Lower lobe of right lung (tissue), 2 donors: ENCODE results near the gene PTPRK. TPM values are rescaled to one million over a fixed set of nuclear protein-coding genes. Genes with fewer than 3 reads are reported as not detected.

Experiments used
- ATAC-seq, 2 donors: fragments of 200-7000 bp; cut with Tn5 transposase; one replicate each; pipeline ENCODE4 v1.9.1; 2020 to 2022; ENCODE audit warnings: mild to moderate bottlenecking in 2 of 2, moderate library complexity in 2 of 2
- DNase-seq: peaks from one replicate; pipeline ENCODE4 v3.0.0-alpha.2; 2020
- H3K27ac ChIP-seq: fragments of 200-600 bp; one replicate; pipeline ENCODE4 v1.8.0; 2022
- H3K27me3 ChIP-seq: fragments of 200-600 bp; one replicate; pipeline ENCODE4 v1.8.0; 2022; ENCODE audit warnings: low read depth
- H3K36me3 ChIP-seq: fragments of 200-600 bp; one replicate; pipeline ENCODE4 v1.8.0; 2022; ENCODE audit warnings: mild to moderate bottlenecking
- H3K4me1 ChIP-seq: fragments of 200-600 bp; one replicate; pipeline ENCODE4 v1.8.0; 2022
- H3K4me3 ChIP-seq: fragments of 200-600 bp; one replicate; pipeline ENCODE4 v1.8.0; 2022; ENCODE audit warnings: mild to moderate bottlenecking
- H3K9me3 ChIP-seq: fragments of 200-600 bp; one replicate; pipeline ENCODE4 v1.8.0; 2022
- intact Hi-C: fragments of 100-400 bp; cut with DNase I; formaldehyde crosslinking; loops from one replicate; pipeline ENCODE4 v1.11.0; 2022
- total RNA-seq: library from RNA; stranded (reverse); fragmentation: NEBNext Ultra II Directional; extraction: Animal tissue kit (Norgen Biotek cat#: 25700); gene quantifications from one replicate; pipeline ENCODE4 v1.2.1, GENCODE V29; 2021
- TF ChIP-seq, protein P1 (sequence below): fragments of 200-600 bp; IDR thresholded peaks from one replicate; pipeline ENCODE4 v1.8.0; 2022; ENCODE audit warnings: antibody characterized with exemption, mild to moderate bottlenecking
- donor health status: DM: no; HTN: yes; CAD: no; lungs with severe emphysema.

PTPRK gene
- total RNA-seq, 1 donor from 2014 or later: 62.7 TPM

- TF ChIP-seq, protein P1, sequence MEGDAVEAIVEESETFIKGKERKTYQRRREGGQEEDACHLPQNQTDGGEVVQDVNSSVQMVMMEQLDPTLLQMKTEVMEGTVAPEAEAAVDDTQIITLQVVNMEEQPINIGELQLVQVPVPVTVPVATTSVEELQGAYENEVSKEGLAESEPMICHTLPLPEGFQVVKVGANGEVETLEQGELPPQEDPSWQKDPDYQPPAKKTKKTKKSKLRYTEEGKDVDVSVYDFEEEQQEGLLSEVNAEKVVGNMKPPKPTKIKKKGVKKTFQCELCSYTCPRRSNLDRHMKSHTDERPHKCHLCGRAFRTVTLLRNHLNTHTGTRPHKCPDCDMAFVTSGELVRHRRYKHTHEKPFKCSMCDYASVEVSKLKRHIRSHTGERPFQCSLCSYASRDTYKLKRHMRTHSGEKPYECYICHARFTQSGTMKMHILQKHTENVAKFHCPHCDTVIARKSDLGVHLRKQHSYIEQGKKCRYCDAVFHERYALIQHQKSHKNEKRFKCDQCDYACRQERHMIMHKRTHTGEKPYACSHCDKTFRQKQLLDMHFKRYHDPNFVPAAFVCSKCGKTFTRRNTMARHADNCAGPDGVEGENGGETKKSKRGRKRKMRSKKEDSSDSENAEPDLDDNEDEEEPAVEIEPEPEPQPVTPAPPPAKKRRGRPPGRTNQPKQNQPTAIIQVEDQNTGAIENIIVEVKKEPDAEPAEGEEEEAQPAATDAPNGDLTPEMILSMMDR: no peak
- no peak for DNase-seq
- H3K4me1 ChIP-seq: no peaks in the 10 kb centered on the region
- H3K36me3 ChIP-seq: no peaks in the 10 kb centered on the region
- H3K27ac ChIP-seq: no peak overlapping the region
- intact Hi-C loops: no loop called here
- ATAC-seq: peak in 1 of 2 donors; percentile 33
- H3K9me3 ChIP-seq: no peaks in the 10 kb centered on the region
- H3K4me3 ChIP-seq: no peak overlapping the region
- H3K27me3 ChIP-seq: no peaks in the 10 kb centered on the region
Observed at GRCh38 chr6:127950566-127951145, 569.7 kb downstream of the PTPRK start.

DNA sequence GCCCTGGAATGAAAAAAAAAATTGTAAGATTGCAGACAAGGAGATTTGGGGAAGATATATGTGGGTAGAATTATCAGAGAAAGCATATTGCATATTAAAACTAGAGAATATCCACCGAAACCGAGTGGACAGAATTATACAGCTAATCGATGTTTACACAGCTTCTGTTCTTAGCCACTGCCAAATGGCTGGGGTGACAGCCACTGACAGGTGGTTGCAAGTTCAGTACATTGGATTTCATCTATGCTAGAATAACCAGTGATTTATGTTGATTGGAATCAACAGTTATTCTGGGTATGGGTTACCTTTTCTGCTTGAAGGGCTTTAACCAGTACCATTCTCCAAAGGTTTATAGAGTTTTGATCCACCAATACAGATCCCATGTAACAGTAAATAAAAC, 571.1 kb downstream of the PTPRK start:
- Histone ChIP-seq H3K27ac (no peak overlapping the region), H3K4me3 (no peak overlapping the region), H3K9me3 (no peaks in the 10 kb centered on the region), H3K36me3 (no peaks in the 10 kb centered on the region), H3K27me3 (no peaks in the 10 kb centered on the region), H3K4me1 (no peaks in the 10 kb centered on the region)
- TF ChIP-seq, protein P1: no peak
- intact Hi-C loops: no loop called here
- no peak for ATAC-seq
- no peak for DNase-seq

- no peak for ATAC-seq
- intact Hi-C loops: no loop called here
Observed at GRCh38 chr6:127946388-127946787, 574.0 kb downstream of the PTPRK start.

GRCh38 chr6:127945434-127946097, 574.8 kb downstream of the PTPRK start:
- no peak for ATAC-seq
- no peaks in the 10 kb centered on the region for H3K27me3 ChIP-seq
- intact Hi-C loops: no loop called here
- no peaks in the 10 kb centered on the region for H3K4me1 ChIP-seq
- H3K27ac ChIP-seq: no peak overlapping the region
- H3K4me3 ChIP-seq: no peak overlapping the region
- DNase-seq: no peak
- TF ChIP-seq, protein P1: no peak
- H3K36me3 ChIP-seq: no peaks in the 10 kb centered on the region
- no peaks in the 10 kb centered on the region for H3K9me3 ChIP-seq

More at GRCh38 chr6:127946388-127946787, 574.0 kb downstream of the PTPRK start:
- Histone ChIP-seq H3K4me3 (no peak overlapping the region), H3K27ac (no peak overlapping the region), H3K4me1 (no peaks in the 10 kb centered on the region), H3K36me3 (no peaks in the 10 kb centered on the region), H3K27me3 (no peaks in the 10 kb centered on the region), H3K9me3 (no peaks in the 10 kb centered on the region)
- no peak for DNase-seq
- TF ChIP-seq, protein P1: no peak

DNA sequence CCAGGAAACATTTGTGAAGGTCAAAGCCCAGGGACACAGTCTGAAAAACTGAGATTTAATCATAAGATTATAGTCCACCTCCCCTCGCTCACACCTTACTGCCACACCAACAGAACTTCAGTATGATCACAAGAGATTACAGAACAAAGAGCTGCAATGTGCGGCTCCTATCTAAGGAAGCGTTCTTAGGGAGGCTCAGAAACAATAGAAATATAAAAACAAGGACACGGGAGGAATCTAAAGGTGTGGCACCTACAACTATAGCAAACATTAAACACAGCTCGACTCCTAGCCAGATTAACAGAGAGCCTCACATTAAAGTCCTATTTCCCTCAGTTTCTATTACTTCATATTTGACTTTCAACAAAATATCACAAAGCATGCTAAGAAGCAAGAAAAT, 579.2 kb downstream of the PTPRK start:
- Histone ChIP-seq H3K9me3 (no peaks in the 10 kb centered on the region), H3K27ac (no peak overlapping the region), H3K4me3 (no peak overlapping the region), H3K27me3 (no peaks in the 10 kb centered on the region), H3K4me1 (peaks cover 9% of the 10 kb centered on the region), H3K36me3 (no peaks in the 10 kb centered on the region)
- ATAC-seq (no peak), DNase-seq (no peak)
- intact Hi-C loops: no loop called here
- TF ChIP-seq, protein P1: no peak
